Measurements from ENCODE around the gene C20orf202.

The C20orf202 gene

DNA sequence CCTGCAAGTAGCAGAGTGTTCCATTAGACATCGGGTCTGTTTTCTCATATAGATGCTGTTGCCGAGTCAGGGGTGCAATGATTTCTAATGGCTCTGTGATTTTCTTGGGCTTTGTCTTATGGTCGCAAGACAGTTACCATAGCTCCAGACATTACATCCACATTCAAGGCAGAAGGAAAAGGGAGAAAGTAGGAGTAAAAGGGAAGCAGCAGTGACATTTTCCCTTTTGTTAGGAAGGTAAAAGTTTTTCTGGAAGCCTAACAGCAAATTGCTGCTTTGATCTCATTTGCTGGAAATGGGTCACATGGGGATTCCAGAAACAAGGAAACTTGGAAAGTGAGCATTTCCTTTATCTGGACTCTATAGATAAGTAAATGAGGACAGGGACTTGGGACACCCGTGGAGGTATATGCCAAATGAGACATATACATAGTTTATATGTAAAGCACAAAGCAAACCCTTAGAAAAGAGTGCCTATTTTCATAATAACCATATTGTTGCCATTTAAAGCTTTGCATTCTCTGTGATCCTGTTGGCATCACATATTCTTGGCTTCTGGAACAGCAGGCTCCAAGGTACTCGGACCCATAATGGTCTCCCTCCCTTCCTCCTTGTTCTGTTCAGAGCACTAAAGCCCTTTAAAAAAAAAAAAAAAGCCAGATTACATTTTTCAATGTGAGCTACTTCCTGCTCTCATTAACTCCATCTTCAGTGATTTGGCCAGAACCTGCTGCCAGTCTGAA, at the start of gene C20orf202:
C20orf202 (plus strand) TSS at position 693 of the 743 bp plus-strand sequence. CDS start 132 bp downstream, outside the sequence.
- DNase-seq (ENCODE audit: low read depth) = no peak

- DNase-seq (ENCODE audit: low read depth) = no peak
Observed at GRCh38 chr20:1154226-1154625, 49.0 kb upstream of the C20orf202 start.

DNA sequence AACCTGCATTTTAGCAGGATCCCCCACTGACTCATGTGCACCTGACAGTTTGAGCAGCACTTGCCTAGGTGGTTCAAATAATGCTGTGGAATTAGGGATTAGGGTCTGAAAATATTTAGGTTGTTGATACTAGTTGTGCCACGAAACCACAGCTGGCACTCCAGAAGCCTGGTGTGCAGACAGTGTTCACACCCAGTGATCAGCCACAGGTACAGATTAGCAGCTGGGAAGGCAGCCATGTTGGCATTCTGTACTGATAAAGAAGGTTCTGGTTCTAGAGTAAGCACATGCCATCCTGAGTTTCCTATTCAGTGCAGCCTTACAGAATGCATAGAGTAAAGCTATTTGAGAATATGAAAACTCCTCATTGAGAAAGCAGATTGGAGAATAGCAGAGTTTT, 48.6 kb upstream of the C20orf202 start:
- DNase-seq (ENCODE audit: low read depth) = no peak

DNA sequence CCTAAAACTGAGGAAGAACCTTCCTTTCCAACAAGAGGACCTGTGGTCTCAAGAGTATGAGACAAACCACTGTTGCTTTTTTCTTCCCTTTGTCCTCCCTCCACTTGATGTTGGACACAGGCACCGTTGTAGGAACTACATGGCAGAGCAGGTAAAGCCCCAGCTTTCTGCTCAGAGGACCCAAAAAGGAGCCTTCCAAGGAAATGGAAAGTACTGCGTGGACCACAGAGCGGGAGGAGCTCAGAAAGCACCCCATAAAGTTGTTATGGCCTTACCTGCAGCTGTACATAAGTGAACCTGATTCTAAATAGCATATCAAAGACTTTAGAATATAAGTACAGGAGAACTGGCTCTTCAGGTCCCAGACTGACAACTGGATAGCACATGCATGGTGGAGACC, 47.9 kb upstream of the C20orf202 start:
- DNase-seq (ENCODE audit: low read depth) = no peak

- DNase-seq (ENCODE audit: low read depth) = no peak
Observed at GRCh38 chr20:1160496-1160895, 42.8 kb upstream of the C20orf202 start.

DNA sequence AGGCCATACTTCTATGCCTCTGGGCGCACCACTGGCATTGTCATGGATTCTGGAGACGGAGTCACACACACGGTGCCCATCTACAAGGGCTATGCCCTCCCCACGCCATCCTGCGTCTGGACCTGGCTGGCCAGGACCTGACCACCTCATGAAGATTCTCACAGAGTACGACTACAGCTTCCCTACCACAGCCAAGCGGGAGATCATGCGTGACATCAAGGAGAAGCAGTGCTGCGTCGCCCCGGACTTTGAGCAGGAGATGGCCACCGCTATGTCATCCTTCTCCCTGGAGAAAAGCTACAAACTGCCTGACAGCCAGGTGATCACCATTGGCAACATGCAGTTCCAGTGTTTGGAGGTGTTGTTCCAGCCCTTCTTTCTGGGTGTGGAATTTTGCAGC, 42.3 kb upstream of the C20orf202 start:
- no peak for DNase-seq (ENCODE audit: low read depth)

GRCh38 chr20:1163105-1163504, 40.1 kb upstream of the C20orf202 start:
- DNase-seq (ENCODE audit: low read depth) = no peak

GRCh38 chr20:1163653-1164052, 39.6 kb upstream of the C20orf202 start:
- no peak for DNase-seq (ENCODE audit: low read depth)

DNA sequence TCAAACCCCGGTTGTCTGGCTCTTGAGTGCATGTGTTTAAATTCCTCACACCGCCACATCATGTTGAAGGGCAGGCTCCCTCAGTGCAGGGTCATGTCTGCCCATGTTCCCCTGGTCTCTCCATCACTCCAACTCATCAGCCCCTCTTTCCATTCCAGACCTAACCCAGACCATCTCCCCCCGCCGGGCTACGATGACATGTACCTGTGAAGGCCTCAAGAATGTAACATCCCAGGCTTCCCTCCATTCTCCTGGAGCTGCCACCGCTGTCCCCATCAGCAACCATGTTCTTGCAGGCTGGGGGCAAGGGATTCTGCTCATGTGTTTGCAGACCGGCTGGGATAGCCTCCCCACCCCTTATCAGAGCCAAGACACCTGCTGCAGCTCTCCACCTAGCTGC, 38.4 kb upstream of the C20orf202 start:
- no peak for DNase-seq (ENCODE audit: low read depth)

GRCh38 chr20:1165521-1165920, 37.7 kb upstream of the C20orf202 start:
- no peak for DNase-seq (ENCODE audit: low read depth)

GRCh38 chr20:1165941-1166340, 37.3 kb upstream of the C20orf202 start:
- DNase-seq (ENCODE audit: low read depth) = no peak

DNA sequence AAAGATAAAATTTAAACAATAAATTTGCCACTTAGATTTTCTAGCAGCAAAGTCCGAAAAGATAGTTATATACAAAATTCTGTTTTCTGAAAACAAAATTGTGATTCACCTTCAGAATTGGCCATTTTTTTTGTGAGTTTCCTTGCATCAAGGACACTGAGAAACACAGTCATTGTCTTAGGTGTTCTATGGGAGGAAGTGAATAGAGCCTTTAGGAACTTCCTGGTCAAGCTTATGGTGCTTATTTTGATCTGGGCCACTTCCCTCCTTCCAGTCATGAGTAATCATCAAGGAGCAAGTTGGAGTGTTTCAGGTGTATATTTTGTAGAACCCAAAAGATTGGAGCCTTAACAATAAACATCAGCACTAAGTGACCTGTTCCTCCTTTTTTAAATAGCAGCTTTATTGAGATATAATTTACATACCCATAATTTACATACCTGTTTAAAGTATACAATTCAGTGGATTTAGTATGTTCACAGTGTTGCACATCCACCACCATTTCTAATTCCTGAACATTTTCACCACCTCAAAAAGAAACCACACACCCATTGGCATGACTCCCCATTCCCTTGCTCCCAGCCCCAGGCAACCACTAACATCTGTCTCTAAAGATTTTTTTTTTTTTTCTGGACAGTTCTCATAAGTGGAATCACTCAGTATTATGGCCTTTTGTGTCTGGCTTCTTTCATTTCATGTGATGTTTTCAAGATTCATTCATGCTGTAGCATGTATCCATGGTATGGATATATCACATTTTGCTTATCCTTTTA, 36.1 kb upstream of the C20orf202 start:
- DNase-seq (ENCODE audit: low read depth) = no peak

GRCh38 chr20:1169224-1169623, 34.0 kb upstream of the C20orf202 start:
- no peak for DNase-seq (ENCODE audit: low read depth)

DNA sequence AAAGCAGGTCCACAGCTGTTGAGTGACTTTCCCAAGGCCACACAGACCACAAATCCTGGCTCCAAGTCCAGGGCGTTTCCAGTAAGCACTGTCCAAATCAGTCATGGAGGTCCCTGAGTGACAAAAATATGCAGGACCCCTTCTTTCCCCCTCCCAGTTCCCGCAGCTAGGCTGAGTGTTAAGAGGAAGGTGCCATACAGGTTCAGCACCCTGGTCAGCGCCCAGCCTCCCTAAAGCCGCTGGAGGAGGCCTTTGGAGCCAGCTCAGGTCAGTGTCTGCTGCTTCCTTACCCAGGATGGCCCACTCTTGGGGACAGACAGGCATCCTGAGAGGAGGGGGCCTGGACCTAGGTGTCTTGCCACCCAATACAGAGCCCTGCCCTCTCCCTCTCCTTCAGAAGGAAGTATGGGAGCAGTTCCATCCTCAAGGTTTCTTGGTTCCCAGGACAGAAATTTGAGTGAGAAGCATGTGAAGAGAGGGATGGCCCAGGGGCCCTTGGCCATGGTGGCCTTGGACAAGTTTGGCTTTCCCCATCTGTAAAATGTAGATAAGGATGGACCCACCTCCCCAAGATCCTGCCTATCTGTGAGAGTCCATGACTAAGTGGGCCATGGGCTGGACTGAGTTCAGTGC, 31.7 kb upstream of the C20orf202 start:
- DNase-seq (ENCODE audit: low read depth) = no peak

- no peak for DNase-seq (ENCODE audit: low read depth)
Observed at GRCh38 chr20:1173698-1174097, 29.6 kb upstream of the C20orf202 start.

DNA sequence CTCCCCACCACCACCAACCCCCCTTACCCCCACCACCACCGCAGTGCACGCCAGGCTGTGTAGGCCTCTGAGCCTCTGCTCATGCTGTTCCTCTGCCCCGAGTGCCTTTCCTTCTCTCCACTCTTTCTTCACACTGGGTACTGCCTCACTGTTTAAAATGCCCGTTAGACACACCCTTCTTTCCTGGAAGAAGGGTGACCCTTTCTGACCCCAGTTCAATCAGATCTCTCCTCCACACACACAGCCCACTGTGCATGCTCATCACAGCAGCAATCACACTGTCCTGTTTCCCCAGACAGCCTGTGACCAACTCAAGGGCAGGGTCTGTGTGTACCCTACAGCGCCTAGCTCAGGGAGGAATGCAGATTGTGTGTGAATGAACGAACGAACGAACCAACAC, 28.5 kb upstream of the C20orf202 start:
- no peak for DNase-seq (ENCODE audit: low read depth)

DNA sequence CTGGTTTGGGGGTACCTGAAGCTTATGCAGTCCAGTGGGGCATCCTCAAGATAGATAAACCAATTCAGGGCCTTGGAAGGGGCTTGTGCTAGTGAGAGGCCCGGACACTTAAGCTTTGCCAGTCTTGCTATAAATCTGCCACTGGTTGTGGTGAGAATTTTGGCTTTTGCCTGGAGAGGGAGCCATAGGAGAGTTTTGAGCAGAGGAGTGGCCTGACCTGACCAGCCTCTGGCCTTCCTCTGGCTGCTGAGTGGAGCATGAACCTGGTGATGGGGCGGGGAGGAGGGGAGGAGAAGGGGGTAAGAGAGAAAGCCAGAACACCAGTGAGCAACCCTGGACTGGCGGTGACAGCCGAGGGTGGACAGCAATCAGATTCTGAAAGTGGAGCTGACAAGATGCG, 25.6 kb upstream of the C20orf202 start:
- no peak for DNase-seq (ENCODE audit: low read depth)

GRCh38 chr20:1178103-1178502, 25.2 kb upstream of the C20orf202 start:
- no peak for DNase-seq (ENCODE audit: low read depth)

DNA sequence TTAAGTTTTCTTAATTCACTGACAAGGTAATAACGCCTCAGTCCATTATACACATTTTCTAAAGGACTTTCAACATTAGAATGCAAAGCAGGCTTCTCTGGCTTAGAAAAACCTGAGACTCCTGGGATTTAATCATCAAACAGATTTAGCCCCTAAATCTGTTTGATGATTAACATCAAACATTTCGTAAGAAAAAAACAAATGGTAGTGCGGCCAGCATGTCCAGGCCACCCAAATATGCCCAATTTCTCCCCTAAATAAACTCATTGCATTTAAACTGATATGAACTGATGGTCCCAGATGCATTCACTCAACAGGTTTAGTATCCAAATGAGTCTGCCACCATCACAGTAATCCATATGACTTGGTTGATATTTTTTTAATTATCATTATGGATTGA, 24.6 kb upstream of the C20orf202 start:
- DNase-seq (ENCODE audit: low read depth) = no peak

DNA sequence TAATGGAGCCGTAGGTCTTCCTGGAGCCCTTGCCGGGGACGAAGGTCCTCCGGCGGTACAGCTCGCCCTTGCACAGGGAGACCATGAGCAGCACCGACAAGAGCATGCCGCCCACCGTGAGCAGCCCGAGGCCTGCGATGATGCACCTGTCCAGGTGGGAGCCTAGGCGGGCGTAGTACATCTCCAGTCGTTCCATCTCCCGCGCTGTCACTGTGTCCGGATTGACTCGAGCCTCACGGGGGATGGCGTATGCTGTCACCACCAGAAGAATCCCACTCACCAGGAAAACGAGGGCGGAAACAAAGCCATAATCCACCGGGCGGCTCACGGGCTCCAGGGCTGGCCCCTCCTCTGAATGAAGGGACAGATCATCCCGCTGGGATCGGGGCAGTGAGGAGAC, 22.3 kb upstream of the C20orf202 start:
- DNase-seq (ENCODE audit: low read depth) = no peak

GRCh38 chr20:1182106-1182505, 21.1 kb upstream of the C20orf202 start:
- no peak for DNase-seq (ENCODE audit: low read depth)

DNA sequence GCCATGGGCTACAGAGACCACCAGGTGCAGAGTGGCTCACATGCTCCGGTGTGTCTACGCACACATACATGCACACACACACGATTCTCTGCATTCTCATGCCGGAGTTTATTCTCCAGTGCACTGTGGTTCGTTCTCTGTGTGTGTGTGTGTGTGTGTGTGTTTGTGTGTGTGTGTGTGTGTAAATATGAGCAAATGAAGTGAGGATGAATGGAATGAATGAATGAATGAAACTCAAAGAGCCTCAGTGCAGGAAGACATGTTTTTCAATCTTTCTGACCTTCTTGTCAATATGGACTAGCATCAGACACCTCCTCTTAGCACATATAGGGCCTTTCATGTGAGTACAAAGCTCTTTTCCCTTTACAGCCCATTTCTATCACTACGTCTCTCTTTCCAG, 20.1 kb upstream of the C20orf202 start:
- DNase-seq (ENCODE audit: low read depth) = no peak

DNA sequence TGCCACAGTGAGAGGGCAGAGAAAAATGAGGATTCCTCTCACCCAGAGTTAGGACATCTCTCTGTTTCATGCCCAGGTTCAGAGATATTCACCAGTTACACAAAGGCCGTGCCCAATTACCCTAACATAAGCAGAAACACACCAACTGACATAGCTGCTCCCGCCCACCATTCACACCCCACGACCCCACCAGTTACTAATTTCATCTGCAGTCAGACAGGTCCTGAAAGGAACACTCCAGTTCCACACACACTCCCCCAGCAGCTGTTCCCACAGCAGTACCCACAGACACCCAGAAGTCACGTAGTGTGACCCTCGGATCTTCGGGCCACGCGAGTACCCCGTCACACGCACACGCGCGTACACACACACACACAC, 19.0 kb upstream of the C20orf202 start:
- no peak for DNase-seq (ENCODE audit: low read depth)

Measured in non-pigmented ciliary epithelial cell (primary cell).